Progenitor cell of endocrine pancreas (in vitro differentiated cells): Measurements from ENCODE around the gene MAB21L3. TPM values are rescaled to one million over a fixed set of nuclear protein-coding genes. Genes with fewer than 3 reads are reported as not detected.

Experiments used
- DNase-seq: peaks from one replicate; pipeline ENCODE4 v3.0.0; 2021; ENCODE audit warnings: low spot score; ENCODE audit not compliant: unreplicated experiment
- H3K27ac Mint-ChIP-seq: 2 replicates; pipeline ENCODE4 v1.8.0; 2021; ENCODE audit warnings: mild to moderate bottlenecking, moderate library complexity, mixed read lengths
- H3K27me3 Mint-ChIP-seq: 2 replicates; pipeline ENCODE4 v1.8.0; 2021; ENCODE audit warnings: mixed read lengths
- H3K36me3 Mint-ChIP-seq: 2 replicates; pipeline ENCODE4 v1.8.0; 2022; ENCODE audit warnings: mixed read lengths; ENCODE audit not compliant: insufficient read depth
- H3K4me1 Mint-ChIP-seq: 2 replicates; pipeline ENCODE4 v1.8.0; 2021; ENCODE audit warnings: low read depth, mixed read lengths
- H3K4me3 Mint-ChIP-seq: 2 replicates; pipeline ENCODE4 v1.8.0; 2021; ENCODE audit warnings: low read depth, mild to moderate bottlenecking, moderate library complexity, mixed read lengths
- H3K9me3 Mint-ChIP-seq: 2 replicates; pipeline ENCODE4 v1.8.0; 2021; ENCODE audit warnings: low read depth, mixed read lengths
- CTCF ChIP-seq: fragments of 200-600 bp; sonication (generic); IDR thresholded peaks from one replicate; pipeline ENCODE4 v1.5.0; 2021; ENCODE audit warnings: antibody characterized with exemption, mild to moderate bottlenecking; ENCODE audit not compliant: unreplicated experiment
- total RNA-seq: library from RNA; stranded (reverse); gene quantifications from 2 replicates; pipeline ENCODE4 v1.2.1, GENCODE V29; 2021

MAB21L3 gene
- total RNA-seq, 1 donor from 2014 or later = not detected

- TF ChIP-seq CTCF = no peak
- Mint-ChIP-seq H3K36me3 (no peaks in the 10 kb centered on the region), H3K27me3 (peaks cover 24% of the 10 kb centered on the region), H3K9me3 (no peaks in the 10 kb centered on the region), H3K4me1 (peaks cover 12% of the 10 kb centered on the region), H3K27ac (no peak overlapping the region), H3K4me3 (no peak overlapping the region)
- no peak for DNase-seq
Measured at GRCh38 chr1:116164604-116165368, 53.6 kb downstream of the MAB21L3 start.

GRCh38 chr1:116165572-116165971 is 54.4 kb downstream of the MAB21L3 start:
- Mint-ChIP-seq H3K27ac (no peak overlapping the region), H3K27me3 (peaks cover 27% of the 10 kb centered on the region), H3K36me3 (no peaks in the 10 kb centered on the region), H3K4me3 (no peak overlapping the region), H3K9me3 (no peaks in the 10 kb centered on the region), H3K4me1 (peaks cover 14% of the 10 kb centered on the region)
- DNase-seq = no peak
- no peak for TF ChIP-seq CTCF

- Mint-ChIP-seq H3K4me3 (no peak overlapping the region), H3K27ac (no peak overlapping the region), H3K36me3 (no peaks in the 10 kb centered on the region), H3K27me3 (peaks cover 27% of the 10 kb centered on the region), H3K4me1 (peaks cover 19% of the 10 kb centered on the region), H3K9me3 (no peaks in the 10 kb centered on the region)
- no peak for TF ChIP-seq CTCF
- DNase-seq = no peak
Measured at GRCh38 chr1:116166011-116166571, 54.9 kb downstream of the MAB21L3 start.

- DNase-seq = no peak
- Mint-ChIP-seq H3K4me3 (no peak overlapping the region), H3K27ac (no peak overlapping the region), H3K9me3 (no peaks in the 10 kb centered on the region), H3K36me3 (no peaks in the 10 kb centered on the region), H3K27me3 (peaks cover 27% of the 10 kb centered on the region), H3K4me1 (peaks cover 20% of the 10 kb centered on the region)
- TF ChIP-seq CTCF = no peak
Measured at GRCh38 chr1:116166655-116167054, 55.5 kb downstream of the MAB21L3 start.

- Mint-ChIP-seq H3K9me3 (no peaks in the 10 kb centered on the region), H3K27me3 (peaks cover 27% of the 10 kb centered on the region), H3K27ac (peak overlapping the region; percentile 94), H3K4me3 (peak overlapping the region; percentile 80), H3K4me1 (peaks cover 22% of the 10 kb centered on the region), H3K36me3 (no peaks in the 10 kb centered on the region)
- no peak for TF ChIP-seq CTCF
- DNase-seq = peak; percentile 15
Measured at GRCh38 chr1:116167625-116168276, 56.6 kb downstream of the MAB21L3 start.
